ENCODE data around the gene USH1C. TPM values are rescaled to one million over a fixed set of nuclear protein-coding genes. Genes with fewer than 3 reads are reported as not detected.

The USH1C gene
- total RNA-seq, 1 donor from 2014 or later, result not detected

Other genes starting within 250 kb of the USH1C start
- 4.4 and 4.5 TPM in 2 replicates for gene NCR3LG1, start 192.6 kb downstream of the USH1C start, total RNA-seq
- 0.85 and 1.1 TPM in 2 replicates for gene KCNJ11, start 155.8 kb downstream of the USH1C start, total RNA-seq
- gene ABCC8, start 67.6 kb downstream of the USH1C start, total RNA-seq, result not detected in 2 replicates
- gene OTOG, start 2.8 kb upstream of the USH1C start, total RNA-seq, result not detected in 2 replicates
- not detected in 2 replicates for gene MYOD1, start 175.2 kb upstream of the USH1C start, total RNA-seq
- not detected in 2 replicates for gene KCNC1, start 190.4 kb upstream of the USH1C start, total RNA-seq

All from activated CD4-positive, alpha-beta T cell treated with anti-CD3 and anti-CD28 coated beads, Interleukin-2, amount 10 ng/mL, durations not matched to agents 24 days and 14 days (primary cell).